RWPE2 (cell line): ENCODE measurements around the gene ZNF471.

ENCODE experiments used
- ATAC-seq: fragments of 200-7000 bp; cut with Tn5 transposase; 3 replicates; pipeline ENCODE4 v1.9.1; 2021; ENCODE audit warnings: low read depth
- DNase-seq: peaks from one replicate; pipeline ENCODE4 v3.0.0-alpha.2; 2020; ENCODE audit warnings: low spot score
- H3K27ac ChIP-seq: fragments of 450-650 bp; 2 replicates; pipeline ENCODE4 v1.5.1; 2017; ENCODE audit warnings: mild to moderate bottlenecking; ENCODE audit not compliant: poor library complexity, severe bottlenecking
- H3K27me3 ChIP-seq: fragments of 250-450 bp; sonication (Bioruptor Pico); 2 replicates; pipeline ENCODE4 v1.5.1; 2021; ENCODE audit warnings: mild to moderate bottlenecking, moderate library complexity; ENCODE audit not compliant: insufficient read depth, poor library complexity, severe bottlenecking
- H3K36me3 ChIP-seq: fragments of 250-450 bp; sonication (Bioruptor Pico); 2 replicates; pipeline ENCODE4 v1.5.1; 2020; ENCODE audit warnings: low read depth, mild to moderate bottlenecking, moderate library complexity
- H3K4me1 ChIP-seq: fragments of 250-450 bp; sonication (Bioruptor Pico); 2 replicates; pipeline ENCODE4 v1.5.1; 2021; ENCODE audit warnings: mild to moderate bottlenecking, moderate library complexity; ENCODE audit not compliant: insufficient read depth, poor library complexity, severe bottlenecking
- H3K4me3 ChIP-seq: fragments of 250-450 bp; sonication (Bioruptor Pico); 2 replicates; pipeline ENCODE4 v1.5.1; 2021; ENCODE audit warnings: mild to moderate bottlenecking, moderate library complexity; ENCODE audit not compliant: severe bottlenecking
- H3K9me3 ChIP-seq: fragments of 250-450 bp; sonication (Bioruptor Pico); 2 replicates; pipeline ENCODE4 v1.5.1; 2021; ENCODE audit warnings: mild to moderate bottlenecking, moderate library complexity; ENCODE audit not compliant: severe bottlenecking
- CTCF ChIP-seq: fragments of 450-650 bp; IDR thresholded peaks from one replicate; pipeline ENCODE4 v1.5.1; 2017; ENCODE audit warnings: mild to moderate bottlenecking, moderate library complexity; ENCODE audit not compliant: poor library complexity, severe bottlenecking

ZNF471 gene

GRCh38 chr19:56477429-56478338 lies 30.0 kb upstream of the ZNF471 start:
- peak overlapping the region; percentile 36 for H3K4me3 ChIP-seq
- peak overlapping the region; percentile 38 for H3K27ac ChIP-seq
- ATAC-seq (peak; percentile 88), DNase-seq (peak; percentile 80)
- H3K27me3 ChIP-seq, result no peaks in the 10 kb centered on the region
- TF ChIP-seq CTCF, result no peak
- H3K9me3 ChIP-seq, result no peaks in the 10 kb centered on the region
- no peaks in the 10 kb centered on the region for H3K4me1 ChIP-seq
- no peaks in the 10 kb centered on the region for H3K36me3 ChIP-seq

GRCh38 chr19:56491399-56491798 lies 16.3 kb upstream of the ZNF471 start:
- Histone ChIP-seq H3K27me3 (no peaks in the 10 kb centered on the region), H3K27ac (no peak overlapping the region), H3K4me3 (no peak overlapping the region), H3K4me1 (no peaks in the 10 kb centered on the region), H3K36me3 (no peaks in the 10 kb centered on the region), H3K9me3 (peaks cover 2% of the 10 kb centered on the region)
- TF ChIP-seq CTCF, result no peak
- ATAC-seq (no peak), DNase-seq (no peak)

DNA sequence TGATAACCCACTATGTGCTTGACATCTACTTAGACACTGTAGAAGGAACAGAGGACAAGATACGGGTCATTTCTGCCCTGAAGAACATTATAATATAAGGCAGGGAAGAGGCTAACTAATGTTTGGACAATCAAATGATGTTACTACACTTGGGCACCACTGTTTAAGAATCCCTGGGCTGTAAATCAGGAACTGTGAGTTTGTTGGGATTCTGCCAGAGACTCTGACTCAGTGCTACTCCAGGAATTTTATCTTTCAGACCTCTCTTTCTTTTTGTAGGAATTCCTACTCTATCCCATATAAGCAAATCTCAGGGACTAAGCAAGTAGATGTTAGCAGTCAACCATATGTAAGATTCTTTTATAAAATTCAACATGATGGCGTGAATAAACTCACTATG lies 3.1 kb upstream of the ZNF471 start:
- H3K4me1 ChIP-seq, result no peaks in the 10 kb centered on the region
- H3K36me3 ChIP-seq, result no peaks in the 10 kb centered on the region
- ATAC-seq (no peak), DNase-seq (no peak)
- TF ChIP-seq CTCF, result no peak
- H3K27me3 ChIP-seq, result no peaks in the 10 kb centered on the region
- peaks cover 3% of the 10 kb centered on the region for H3K9me3 ChIP-seq
- H3K27ac ChIP-seq, result no peak overlapping the region
- no peak overlapping the region for H3K4me3 ChIP-seq

GRCh38 chr19:56508290-56508778 lies 679 bp downstream of the ZNF471 start:
- H3K27ac ChIP-seq, result peak overlapping the region; percentile 47
- ATAC-seq (no peak), DNase-seq (no peak)
- H3K4me3 ChIP-seq, result peak overlapping the region; percentile 51
- no peaks in the 10 kb centered on the region for H3K27me3 ChIP-seq
- H3K9me3 ChIP-seq, result peaks cover 8% of the 10 kb centered on the region
- TF ChIP-seq CTCF, result no peak
- H3K4me1 ChIP-seq, result no peaks in the 10 kb centered on the region
- H3K36me3 ChIP-seq, result no peaks in the 10 kb centered on the region

GRCh38 chr19:56525214-56525860 lies 17.7 kb downstream of the ZNF471 start:
- TF ChIP-seq CTCF, result no peak
- Histone ChIP-seq H3K4me1 (no peaks in the 10 kb centered on the region), H3K9me3 (peaks cover 34% of the 10 kb centered on the region), H3K4me3 (no peak overlapping the region), H3K36me3 (no peaks in the 10 kb centered on the region), H3K27me3 (no peaks in the 10 kb centered on the region), H3K27ac (no peak overlapping the region)
- no peak for DNase-seq
- no peak for ATAC-seq
